ENCODE data around the gene GRID2.
"Not testable (repeated sequence)": the region's sequence is repeated elsewhere in the genome, so short reads cannot be mapped to it uniquely, and the experiment has no call there.

The GRID2 gene

DNA sequence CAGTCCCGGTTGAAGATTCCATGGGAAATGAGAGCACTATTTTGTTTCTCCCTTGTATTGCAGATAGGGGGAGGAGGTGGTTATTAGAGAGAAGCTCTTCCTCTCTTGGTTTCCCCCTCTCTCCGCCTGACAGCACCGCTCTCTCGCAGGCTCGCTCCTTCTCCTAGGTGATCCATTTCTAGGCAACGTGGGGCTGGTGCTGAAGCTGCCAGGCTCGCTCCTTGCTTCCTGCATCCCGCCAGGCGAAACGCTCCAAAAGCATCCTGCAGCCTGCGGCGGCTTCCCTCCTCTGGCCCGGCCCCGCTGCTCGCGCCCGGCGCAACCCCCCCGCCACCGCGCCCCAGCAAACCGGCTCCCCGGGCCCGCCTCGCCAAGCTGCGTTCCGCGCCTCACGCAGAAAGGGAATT, at the start of gene GRID2:
Gene GRID2 (plus strand): TSS at position 346 of the 407 bp plus-strand sequence.
- in situ Hi-C loops (cut with HindIII; ENCODE audit: low sequenced_read_pairs) = no loop called here

GRCh38 chr4:92253986-92254671, 49.6 kb upstream of the GRID2 start:
- in situ Hi-C loops (cut with HindIII; ENCODE audit: low sequenced_read_pairs) = no loop called here

GRCh38 chr4:92254767-92255442, 48.9 kb upstream of the GRID2 start:
- in situ Hi-C loops (cut with HindIII; ENCODE audit: low sequenced_read_pairs) = no loop called here

- in situ Hi-C loops (cut with HindIII; ENCODE audit: low sequenced_read_pairs) = no loop called here
These were observed 47.9 kb upstream of the GRID2 start for GRCh38 chr4:92255920-92256244.

GRCh38 chr4:92257931-92258857, 45.6 kb upstream of the GRID2 start:
- in situ Hi-C loops (cut with HindIII; ENCODE audit: low sequenced_read_pairs) = no loop called here

DNA sequence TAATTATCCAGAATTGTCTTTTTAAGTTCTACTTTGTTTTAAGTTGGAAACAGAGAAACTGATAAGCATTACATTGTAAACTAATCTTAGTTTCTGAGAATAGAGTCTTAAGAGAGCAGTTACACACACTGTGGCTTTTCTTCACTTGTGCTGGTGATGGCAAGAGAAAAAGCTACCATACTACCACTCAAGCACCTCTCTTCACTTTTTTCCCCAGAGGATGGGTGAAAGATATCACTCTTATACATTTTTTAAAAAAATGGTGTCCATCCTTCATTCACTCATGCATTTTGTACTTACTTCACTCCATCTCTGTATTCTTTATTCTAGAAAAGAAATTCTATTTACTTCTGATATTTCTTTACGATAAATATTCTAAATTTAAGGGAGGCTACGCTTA, 42.5 kb upstream of the GRID2 start:
- in situ Hi-C loops (cut with HindIII; ENCODE audit: low sequenced_read_pairs) = no loop called here

DNA sequence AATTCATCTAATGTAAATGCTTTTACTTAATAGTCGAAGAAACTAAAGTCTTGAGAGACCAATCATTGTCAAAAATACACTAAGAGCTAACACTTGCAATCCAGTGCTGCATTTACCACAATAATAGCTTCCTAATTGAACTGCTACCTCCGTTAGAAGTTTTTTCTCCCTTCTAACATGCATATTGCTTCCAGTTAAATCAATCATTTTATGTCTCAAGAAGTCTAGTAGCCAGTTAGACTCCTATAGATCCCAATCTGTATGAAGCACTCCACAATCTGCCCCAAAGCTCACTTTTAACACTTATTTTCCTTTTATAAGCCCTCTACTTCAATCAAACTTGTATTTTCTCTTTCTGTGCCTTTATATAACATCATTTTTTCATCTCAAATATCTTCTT, 41.4 kb upstream of the GRID2 start:
- in situ Hi-C loops (cut with HindIII; ENCODE audit: low sequenced_read_pairs) = no loop called here

DNA sequence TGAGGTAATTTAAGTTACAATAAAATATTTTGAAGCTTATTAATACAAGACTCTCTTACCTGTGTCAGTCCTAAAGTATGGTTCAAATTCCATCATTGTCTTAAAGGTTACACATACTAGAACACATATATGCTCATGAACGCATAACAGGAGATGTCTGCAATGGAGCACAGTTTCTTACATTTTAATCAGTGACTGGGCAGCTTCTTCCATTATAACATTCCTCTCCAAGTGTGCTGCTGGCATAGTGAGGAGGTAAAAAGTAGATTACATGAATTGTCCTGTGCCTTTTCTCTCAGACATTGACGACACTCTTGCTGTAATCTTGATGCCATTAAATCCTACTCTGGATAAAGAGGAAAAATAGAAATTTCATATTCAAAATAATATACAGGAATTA, 40.8 kb upstream of the GRID2 start:
- in situ Hi-C loops (cut with HindIII; ENCODE audit: low sequenced_read_pairs) = no loop called here

DNA sequence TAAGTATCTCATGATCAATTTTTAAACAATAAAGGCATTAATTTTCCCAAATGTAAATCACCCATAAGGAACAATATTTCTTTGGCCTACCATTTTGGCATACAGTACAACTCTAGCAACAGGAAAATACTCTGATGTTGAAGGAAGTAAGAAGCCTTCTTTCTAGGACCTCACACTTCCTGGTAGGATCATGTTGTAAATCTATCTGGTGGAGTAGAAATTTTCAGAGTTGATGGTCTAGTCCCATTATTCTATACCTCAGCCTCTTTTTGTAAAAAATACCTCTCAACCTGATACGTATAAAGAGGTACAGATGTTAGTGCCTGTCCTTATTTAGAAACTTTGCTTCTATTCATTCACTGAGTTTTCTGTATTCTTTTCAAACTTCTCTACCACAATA, 40.2 kb upstream of the GRID2 start:
- in situ Hi-C loops (cut with HindIII; ENCODE audit: low sequenced_read_pairs) = no loop called here

DNA sequence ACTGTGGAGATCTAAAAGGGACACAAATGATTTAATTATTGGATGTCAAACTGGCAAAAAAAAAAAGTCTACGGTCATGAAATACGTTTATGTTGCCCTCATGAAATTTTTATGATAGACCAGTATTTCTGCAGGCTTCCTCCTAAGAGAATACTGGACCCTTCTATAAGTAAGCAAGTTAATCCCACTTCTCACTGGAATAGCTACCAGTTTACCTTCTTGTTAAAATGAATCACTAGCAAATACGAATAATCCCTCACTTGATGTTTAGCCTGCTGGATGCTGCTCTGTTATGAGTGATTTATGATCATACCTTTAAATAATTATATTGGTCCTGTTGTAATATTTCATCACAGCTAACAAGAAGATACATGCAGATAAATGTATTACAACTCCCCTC, 39.6 kb upstream of the GRID2 start:
- in situ Hi-C loops (cut with HindIII; ENCODE audit: low sequenced_read_pairs) = no loop called here

GRCh38 chr4:92265021-92265420, 38.7 kb upstream of the GRID2 start:
- in situ Hi-C loops (cut with HindIII; ENCODE audit: low sequenced_read_pairs) = no loop called here

GRCh38 chr4:92265798-92266197, 38.0 kb upstream of the GRID2 start:
- in situ Hi-C loops (cut with HindIII; ENCODE audit: low sequenced_read_pairs) = no loop called here

DNA sequence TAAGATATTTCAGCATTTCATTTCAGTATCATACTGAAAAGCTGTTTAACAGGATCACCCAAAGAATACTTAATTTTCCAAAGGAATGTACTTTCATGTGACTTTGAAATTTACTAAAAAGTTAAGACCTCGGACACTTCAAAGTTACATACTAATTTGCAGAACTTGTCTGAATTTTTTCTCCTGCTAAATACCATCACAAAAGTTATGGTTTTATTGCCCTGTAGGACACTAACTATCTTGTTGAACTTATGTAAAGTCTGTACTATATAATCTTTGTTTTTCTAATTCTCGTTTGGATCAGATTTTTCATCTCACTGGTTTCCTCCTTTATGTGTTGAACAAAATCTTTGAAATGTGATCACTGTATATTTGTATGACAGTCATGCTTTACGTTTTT, 37.2 kb upstream of the GRID2 start:
- in situ Hi-C loops (cut with HindIII; ENCODE audit: low sequenced_read_pairs) = no loop called here

DNA sequence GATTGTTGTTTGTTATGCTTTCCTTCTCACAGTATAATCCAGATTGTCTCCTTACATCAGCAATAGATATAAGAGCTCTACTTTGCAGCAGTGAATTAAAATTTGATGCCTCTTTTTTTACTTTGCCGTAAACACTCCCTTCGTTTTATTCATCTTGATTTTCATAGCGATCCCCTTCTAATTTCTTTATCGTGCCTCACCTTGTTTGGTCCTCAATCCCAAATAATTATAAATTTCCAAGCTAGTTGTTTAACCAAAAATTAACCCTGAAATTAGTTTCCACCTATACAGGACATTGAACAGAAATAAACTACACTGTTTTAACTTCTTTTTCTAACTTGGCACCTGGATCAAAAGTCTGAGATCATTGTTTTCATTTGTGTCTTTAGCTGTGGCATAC, 35.1 kb upstream of the GRID2 start:
- in situ Hi-C loops (cut with HindIII; ENCODE audit: low sequenced_read_pairs) = no loop called here

- in situ Hi-C loops (cut with HindIII; ENCODE audit: low sequenced_read_pairs) = no loop called here
These were observed 32.9 kb upstream of the GRID2 start for GRCh38 chr4:92270908-92271307.

GRCh38 chr4:92271551-92271950, 32.2 kb upstream of the GRID2 start:
- in situ Hi-C loops (cut with HindIII; ENCODE audit: low sequenced_read_pairs) = not testable (repeated sequence)

- in situ Hi-C loops (cut with HindIII; ENCODE audit: low sequenced_read_pairs) = not testable (repeated sequence)
These were observed 26.5 kb upstream of the GRID2 start for GRCh38 chr4:92277057-92277881.

- in situ Hi-C loops (cut with HindIII; ENCODE audit: low sequenced_read_pairs) = no loop called here
These were observed 24.5 kb upstream of the GRID2 start for GRCh38 chr4:92279296-92279695.

DNA sequence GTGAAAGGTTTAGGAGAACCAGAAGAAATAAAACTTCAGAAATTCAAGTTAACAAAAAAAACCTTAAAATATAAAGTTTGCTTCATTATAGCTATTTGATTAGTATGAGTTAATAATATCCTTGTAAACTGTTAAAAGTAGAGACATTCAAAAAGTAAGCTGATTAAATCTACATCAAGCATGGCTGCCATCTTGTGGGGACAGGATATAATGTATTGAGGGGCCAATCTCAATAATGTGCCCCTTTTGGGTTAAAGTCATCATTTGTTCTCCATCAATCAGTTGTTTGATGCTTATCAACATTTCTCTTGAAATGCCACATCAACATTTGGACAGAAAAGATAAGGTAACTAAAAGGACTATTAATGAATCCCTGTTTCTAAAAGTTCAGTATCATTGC, 4.6 kb upstream of the GRID2 start:
- in situ Hi-C loops (cut with HindIII; ENCODE audit: low sequenced_read_pairs) = no loop called here

DNA sequence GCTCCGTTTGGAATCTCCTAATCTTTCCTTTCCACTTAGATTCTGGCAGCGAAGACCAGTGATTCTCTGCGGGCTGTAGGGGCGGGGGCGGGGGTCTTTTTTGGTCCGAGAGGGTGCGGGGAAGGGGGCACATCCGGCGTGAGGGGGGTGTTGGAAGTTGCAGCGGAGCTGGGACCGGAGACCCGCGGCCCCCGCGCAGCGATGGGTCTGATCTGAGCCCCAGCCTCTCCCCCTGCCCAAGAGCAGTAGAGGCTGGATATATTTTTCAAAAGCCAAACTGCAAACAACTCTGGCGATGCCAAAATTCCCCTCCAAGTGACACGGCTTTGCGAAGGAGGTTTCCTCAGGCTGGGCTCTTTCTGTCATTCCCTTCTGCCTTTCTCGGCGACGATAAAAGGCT, 355 bp downstream of the GRID2 start:
- in situ Hi-C loops (cut with HindIII; ENCODE audit: low sequenced_read_pairs) = no loop called here

DNA sequence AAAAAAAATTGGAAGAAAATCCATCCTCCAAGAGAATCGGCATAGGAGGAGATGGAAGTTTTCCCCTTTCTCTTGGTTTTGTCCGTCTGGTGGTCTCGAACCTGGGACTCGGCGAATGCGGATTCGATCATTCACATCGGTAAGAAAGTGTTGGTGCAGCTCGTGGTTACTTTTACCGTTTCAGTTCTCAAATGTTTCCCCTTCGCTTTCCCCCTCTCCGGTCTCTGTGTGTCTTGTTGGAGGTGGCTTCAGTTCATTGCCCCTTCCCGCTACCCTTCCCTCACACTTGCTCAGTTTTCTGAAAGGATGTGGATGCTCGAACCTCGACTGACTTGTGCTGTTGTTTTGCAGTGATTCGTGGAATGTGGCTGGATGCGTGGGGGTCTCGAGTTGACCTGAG, 840 bp downstream of the GRID2 start:
- in situ Hi-C loops (cut with HindIII; ENCODE audit: low sequenced_read_pairs) = no loop called here
